Nephron progenitor cell (in vitro differentiated cells): ENCODE data around the gene USP33.

Experiments
- DNase-seq: peaks from one replicate; pipeline ENCODE4 v3.0.0; 2021
- H3K27ac Mint-ChIP-seq: 2 replicates; pipeline ENCODE4 v1.8.0; 2021; ENCODE audit warnings: mild to moderate bottlenecking, moderate library complexity, mixed read lengths
- H3K27me3 Mint-ChIP-seq: 2 replicates; pipeline ENCODE4 v1.8.0; 2021; ENCODE audit warnings: mild to moderate bottlenecking, low read depth, mixed read lengths; ENCODE audit not compliant: poor library complexity
- H3K36me3 Mint-ChIP-seq: 2 replicates; pipeline ENCODE4 v1.8.0; 2021; ENCODE audit warnings: low read depth, mixed read lengths
- H3K4me1 Mint-ChIP-seq: 2 replicates; pipeline ENCODE4 v1.8.0; 2021; ENCODE audit warnings: mixed read lengths
- H3K4me3 Mint-ChIP-seq: 2 replicates; pipeline ENCODE4 v1.8.0; 2021; ENCODE audit warnings: mild to moderate bottlenecking, moderate library complexity, mixed read lengths
- H3K9me3 Mint-ChIP-seq: 2 replicates; pipeline ENCODE4 v1.8.0; 2021; ENCODE audit warnings: mild to moderate bottlenecking, moderate library complexity, mixed read lengths
- CTCF ChIP-seq: fragments of 200-600 bp; sonication (generic); IDR thresholded peaks from 2 replicates; pipeline ENCODE4 v1.5.0; 2021; ENCODE audit warnings: antibody characterized with exemption

The USP33 gene

GRCh38 chr1:77672374-77672773 is 87.3 kb downstream of the USP33 start:
- Mint-ChIP-seq H3K27me3 (no peaks in the 10 kb centered on the region), H3K27ac (no peak overlapping the region), H3K4me1 (peaks cover 34% of the 10 kb centered on the region), H3K9me3 (no peaks in the 10 kb centered on the region), H3K4me3 (no peak overlapping the region), H3K36me3 (peaks cover 6% of the 10 kb centered on the region)
- no peak for DNase-seq
- TF ChIP-seq CTCF: no peak

- Mint-ChIP-seq H3K27me3 (no peaks in the 10 kb centered on the region), H3K4me3 (no peak overlapping the region), H3K27ac (no peak overlapping the region), H3K36me3 (peaks cover 6% of the 10 kb centered on the region), H3K4me1 (peaks cover 34% of the 10 kb centered on the region), H3K9me3 (no peaks in the 10 kb centered on the region)
- TF ChIP-seq CTCF: no peak
- DNase-seq: no peak
Measured at GRCh38 chr1:77671836-77672235, 87.8 kb downstream of the USP33 start.

GRCh38 chr1:77670330-77670729 is 89.3 kb downstream of the USP33 start:
- peak overlapping the region; percentile 69 for H3K27ac Mint-ChIP-seq
- no peaks in the 10 kb centered on the region for H3K27me3 Mint-ChIP-seq
- H3K4me3 Mint-ChIP-seq: no peak overlapping the region
- DNase-seq: no peak
- no peak for TF ChIP-seq CTCF
- H3K36me3 Mint-ChIP-seq: no peaks in the 10 kb centered on the region
- peaks cover 29% of the 10 kb centered on the region for H3K4me1 Mint-ChIP-seq
- no peaks in the 10 kb centered on the region for H3K9me3 Mint-ChIP-seq

GRCh38 chr1:77668924-77669449 is 90.7 kb downstream of the USP33 start:
- DNase-seq: no peak
- TF ChIP-seq CTCF: no peak
- Mint-ChIP-seq H3K27ac (no peak overlapping the region), H3K36me3 (peaks cover 4% of the 10 kb centered on the region), H3K4me1 (peaks cover 22% of the 10 kb centered on the region), H3K9me3 (no peaks in the 10 kb centered on the region), H3K4me3 (no peak overlapping the region), H3K27me3 (no peaks in the 10 kb centered on the region)

DNA sequence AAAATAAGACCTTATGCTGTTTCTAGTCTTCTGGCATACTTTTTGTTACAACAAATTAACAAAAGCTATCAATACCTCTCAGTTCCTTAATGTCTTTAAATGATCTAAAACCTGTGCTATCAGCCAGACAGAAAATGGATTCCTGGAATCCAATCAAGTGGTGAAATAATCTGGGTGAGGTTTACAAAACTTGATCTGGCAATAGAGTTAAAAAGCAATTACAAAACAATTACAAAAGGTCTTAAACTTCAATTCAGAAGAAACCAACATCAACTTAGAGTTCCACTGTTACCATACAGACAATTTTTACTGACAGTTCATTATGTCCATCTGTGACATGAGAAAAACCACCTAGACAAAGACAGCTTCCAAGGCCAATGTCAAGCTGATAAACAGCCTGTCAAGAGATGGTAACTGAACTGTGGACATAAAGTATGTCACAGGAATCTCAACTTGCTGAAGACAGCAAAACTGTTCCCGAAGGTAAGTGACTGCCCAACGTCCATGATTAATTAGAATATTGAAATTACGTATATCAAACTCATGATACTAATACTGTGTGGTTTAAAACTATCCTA is 94.6 kb downstream of the USP33 start:
- peaks cover 30% of the 10 kb centered on the region for H3K36me3 Mint-ChIP-seq
- no peaks in the 10 kb centered on the region for H3K27me3 Mint-ChIP-seq
- H3K4me1 Mint-ChIP-seq: no peaks in the 10 kb centered on the region
- H3K4me3 Mint-ChIP-seq: no peak overlapping the region
- H3K9me3 Mint-ChIP-seq: peaks cover 4% of the 10 kb centered on the region
- H3K27ac Mint-ChIP-seq: no peak overlapping the region
- TF ChIP-seq CTCF: no peak
- no peak for DNase-seq

DNA sequence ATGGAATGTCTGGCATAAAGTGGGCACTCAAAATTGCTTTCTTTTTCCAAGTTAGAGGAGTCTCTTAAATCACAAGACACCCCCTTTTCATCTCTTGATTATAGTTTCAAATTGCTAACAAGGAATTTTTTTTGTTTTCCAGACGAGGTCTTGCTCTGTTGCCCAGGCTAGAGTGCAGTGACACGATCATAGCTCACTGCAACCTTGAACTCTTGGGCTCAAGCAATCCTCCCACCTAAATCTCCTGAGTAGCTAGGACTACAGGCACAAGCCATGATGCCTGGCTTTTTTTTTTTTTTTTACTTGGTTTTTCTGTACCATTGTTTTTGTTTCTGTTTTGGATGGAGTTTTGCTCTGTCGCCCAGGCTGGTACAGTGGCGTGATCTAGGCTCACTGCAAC is 98.0 kb downstream of the USP33 start:
- H3K27me3 Mint-ChIP-seq: no peaks in the 10 kb centered on the region
- no peak for TF ChIP-seq CTCF
- H3K27ac Mint-ChIP-seq: peak overlapping the region; percentile 66
- no peaks in the 10 kb centered on the region for H3K4me1 Mint-ChIP-seq
- H3K9me3 Mint-ChIP-seq: peaks cover 4% of the 10 kb centered on the region
- no peak for DNase-seq
- peaks cover 47% of the 10 kb centered on the region for H3K36me3 Mint-ChIP-seq
- no peak overlapping the region for H3K4me3 Mint-ChIP-seq
